Upper lobe of left lung (tissue), 4 donors: Measurements from ENCODE around the gene HIC2.
"Not testable (repeated sequence)": the region's sequence is repeated elsewhere in the genome, so short reads cannot be mapped to it uniquely, and the experiment has no call there.

ENCODE experiments used
- POLR2A ChIP-seq, 4 donors: fragments of 450-650 bp; IDR thresholded peaks; one replicate each; pipeline ENCODE4 v1.5.1; 2016 to 2017; ENCODE audit warnings: antibody characterized with exemption in 4 of 4, mild to moderate bottlenecking in 2 of 4
- POLR2AphosphoS5 ChIP-seq, 2 donors: sonication (generic); formaldehyde crosslinking; IDR thresholded peaks; one replicate each; pipeline ENCODE4 v1.5.1; 2017; ENCODE audit warnings: antibody characterized with exemption in 2 of 2
- TF ChIP-seq, protein P1 (sequence below), 6 experiments: fragments of 450-650 bp in 4 of 6; fragments of 200-600 bp in 2 of 6; sonication (generic) in 2 of 6; IDR thresholded peaks; one replicate each; pipeline ENCODE4 v1.5.1; 2016 to 2019; ENCODE audit warnings: antibody characterized with exemption in 6 of 6

DNA sequence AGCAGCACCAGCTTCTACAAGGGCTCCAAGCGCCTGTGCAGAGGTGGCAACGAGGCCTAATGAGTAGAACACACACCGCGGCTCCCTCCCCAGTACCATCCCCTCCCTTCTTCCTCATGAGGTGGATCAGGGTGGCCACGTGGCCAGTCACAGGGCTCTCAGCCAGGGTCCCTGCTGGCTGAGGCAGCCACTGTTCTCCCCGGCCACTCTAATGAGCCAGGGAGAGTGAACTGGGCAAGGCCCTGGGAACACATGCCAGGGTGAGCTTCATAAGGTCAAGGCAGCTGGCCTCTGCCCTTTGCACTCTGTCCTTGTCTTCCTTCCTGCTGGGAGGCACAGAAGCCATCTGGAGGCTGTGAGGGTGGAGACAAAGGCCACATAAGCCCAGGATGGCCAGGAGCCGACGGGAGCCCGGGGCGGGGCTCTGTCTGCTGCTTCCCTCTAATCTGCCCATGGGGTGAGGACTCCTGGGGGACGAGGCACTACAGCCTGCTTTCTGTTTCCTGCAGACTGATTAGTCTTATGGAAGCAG is 72.0 kb downstream of the HIC2 start:
- TF ChIP-seq, protein P1, sequence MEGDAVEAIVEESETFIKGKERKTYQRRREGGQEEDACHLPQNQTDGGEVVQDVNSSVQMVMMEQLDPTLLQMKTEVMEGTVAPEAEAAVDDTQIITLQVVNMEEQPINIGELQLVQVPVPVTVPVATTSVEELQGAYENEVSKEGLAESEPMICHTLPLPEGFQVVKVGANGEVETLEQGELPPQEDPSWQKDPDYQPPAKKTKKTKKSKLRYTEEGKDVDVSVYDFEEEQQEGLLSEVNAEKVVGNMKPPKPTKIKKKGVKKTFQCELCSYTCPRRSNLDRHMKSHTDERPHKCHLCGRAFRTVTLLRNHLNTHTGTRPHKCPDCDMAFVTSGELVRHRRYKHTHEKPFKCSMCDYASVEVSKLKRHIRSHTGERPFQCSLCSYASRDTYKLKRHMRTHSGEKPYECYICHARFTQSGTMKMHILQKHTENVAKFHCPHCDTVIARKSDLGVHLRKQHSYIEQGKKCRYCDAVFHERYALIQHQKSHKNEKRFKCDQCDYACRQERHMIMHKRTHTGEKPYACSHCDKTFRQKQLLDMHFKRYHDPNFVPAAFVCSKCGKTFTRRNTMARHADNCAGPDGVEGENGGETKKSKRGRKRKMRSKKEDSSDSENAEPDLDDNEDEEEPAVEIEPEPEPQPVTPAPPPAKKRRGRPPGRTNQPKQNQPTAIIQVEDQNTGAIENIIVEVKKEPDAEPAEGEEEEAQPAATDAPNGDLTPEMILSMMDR (IDR thresholded peaks at IDR 0.05) = not testable (repeated sequence)
- not testable (repeated sequence) for TF ChIP-seq POLR2A, POLR2AphosphoS5 (IDR thresholded peaks at IDR 0.05)
